SU-DHL-6 (cell line): ENCODE measurements around the gene THSD4.

Source experiments
- CTCF ChIP-seq: fragments of 200-600 bp; sonication (generic); IDR thresholded peaks from one replicate; pipeline ENCODE4 v1.5.1; 2017; ENCODE audit warnings: antibody characterized with exemption, mild to moderate bottlenecking, low read length, moderate library complexity; ENCODE audit not compliant: insufficient read depth, poor library complexity, severe bottlenecking
- EZH2phosphoT487 ChIP-seq: fragments of 200-600 bp; sonication (generic), shearing (Covaris generic); conservative IDR thresholded peaks from 2 replicates; pipeline ENCODE4 v1.6.1; 2018; ENCODE audit warnings: mild to moderate bottlenecking, antibody characterized with exemption, low read length, moderate library complexity, mixed read lengths

GRCh38 chr15:71127083-71127482 is 11.8 kb downstream of the THSD4 start:
- no peak for TF ChIP-seq CTCF
- no peak for TF ChIP-seq EZH2phosphoT487
